Tibial artery (tissue), 4 donors: ENCODE results near the gene HRCT1.
"Not testable (repeated sequence)": the region's sequence is repeated elsewhere in the genome, so short reads cannot be mapped to it uniquely, and the experiment has no call there.

Experiments
- DNase-seq, 2 donors: peaks; one replicate each; pipeline ENCODE4 v3.0.0-alpha.2; 2019
- H3K27ac ChIP-seq, 2 donors: fragments of 200-600 bp; sonication (generic) in 1 of 2; 1 replicate in 1 of 2; 2 replicates in 1 of 2; pipeline ENCODE4 v1.5.1; 2018 to 2019; ENCODE audit warnings: mild to moderate bottlenecking in 1 of 2
- H3K27me3 ChIP-seq, 2 donors: fragments of 200-600 bp; sonication (generic) in 1 of 2; one replicate each; pipeline versions ENCODE4 v1.5.1 to v1.6.0; 2016 to 2019
- H3K36me3 ChIP-seq, 3 donors: fragments of 200-600 bp; sonication (generic) in 2 of 3; one replicate each; pipeline ENCODE4 v1.5.1; 2016 to 2019; ENCODE audit warnings: mild to moderate bottlenecking in 2 of 3
- H3K4me1 ChIP-seq, 4 donors: fragments of 200-600 bp; sonication (generic) in 2 of 4; 1 replicate in 3 of 4; 2 replicates in 1 of 4; pipeline ENCODE4 v1.5.1; 2016 to 2019
- H3K4me3 ChIP-seq, 2 donors: fragments of 200-600 bp; sonication (generic) in 1 of 2; 1 replicate in 1 of 2; 2 replicates in 1 of 2; pipeline ENCODE4 v1.5.1; 2018 to 2019; ENCODE audit warnings: mild to moderate bottlenecking in 2 of 2
- H3K9me3 ChIP-seq, 3 donors: fragments of 200-600 bp; sonication (generic) in 1 of 3; one replicate each; pipeline ENCODE4 v1.5.1; 2016 to 2019
- intact Hi-C: fragments of 100-400 bp; cut with DNase I; formaldehyde crosslinking; loops from one replicate; pipeline ENCODE4 v1.15.0; 2023; ENCODE audit warnings: low total_unique reads
- TF ChIP-seq, protein P1 (sequence below), 2 experiments: fragments of 200-600 bp in 1 of 2; fragments of 450-650 bp in 1 of 2; IDR thresholded peaks; one replicate each; pipeline ENCODE4 v1.5.1; 2017 to 2019; ENCODE audit warnings: antibody characterized with exemption in 2 of 2, mild to moderate bottlenecking in 1 of 2, moderate library complexity in 1 of 2

The HRCT1 gene

DNA sequence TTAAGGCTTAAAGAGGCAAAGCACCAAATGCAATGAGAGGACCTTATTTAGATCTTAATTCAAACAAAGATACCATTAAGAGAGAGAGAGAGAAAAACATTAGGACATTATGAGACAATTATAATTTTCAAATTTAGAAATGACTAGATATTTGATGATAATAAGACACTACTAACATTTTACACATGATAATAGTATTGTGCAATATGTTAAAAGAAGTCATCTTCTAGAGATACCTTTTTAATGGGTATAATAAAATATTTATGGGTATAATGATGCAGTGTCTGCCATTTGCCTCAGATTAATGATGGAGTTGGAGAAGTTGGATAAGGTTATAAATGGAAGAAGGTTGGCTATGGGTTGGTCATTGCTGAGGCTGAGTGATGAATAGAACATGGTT lies 24.5 kb downstream of the HRCT1 start:
- DNase-seq = no peak
- Histone ChIP-seq H3K9me3 (no peaks in the 10 kb centered on the region), H3K27me3 (no peaks in the 10 kb centered on the region), H3K36me3 (no peaks in the 10 kb centered on the region), H3K4me1 (peaks cover 0 to 22% (median 6%) of the 10 kb centered on the region in 4 donors), H3K27ac (no peak overlapping the region), H3K4me3 (no peak overlapping the region)
- intact Hi-C loops = no loop called here
- TF ChIP-seq, protein P1, sequence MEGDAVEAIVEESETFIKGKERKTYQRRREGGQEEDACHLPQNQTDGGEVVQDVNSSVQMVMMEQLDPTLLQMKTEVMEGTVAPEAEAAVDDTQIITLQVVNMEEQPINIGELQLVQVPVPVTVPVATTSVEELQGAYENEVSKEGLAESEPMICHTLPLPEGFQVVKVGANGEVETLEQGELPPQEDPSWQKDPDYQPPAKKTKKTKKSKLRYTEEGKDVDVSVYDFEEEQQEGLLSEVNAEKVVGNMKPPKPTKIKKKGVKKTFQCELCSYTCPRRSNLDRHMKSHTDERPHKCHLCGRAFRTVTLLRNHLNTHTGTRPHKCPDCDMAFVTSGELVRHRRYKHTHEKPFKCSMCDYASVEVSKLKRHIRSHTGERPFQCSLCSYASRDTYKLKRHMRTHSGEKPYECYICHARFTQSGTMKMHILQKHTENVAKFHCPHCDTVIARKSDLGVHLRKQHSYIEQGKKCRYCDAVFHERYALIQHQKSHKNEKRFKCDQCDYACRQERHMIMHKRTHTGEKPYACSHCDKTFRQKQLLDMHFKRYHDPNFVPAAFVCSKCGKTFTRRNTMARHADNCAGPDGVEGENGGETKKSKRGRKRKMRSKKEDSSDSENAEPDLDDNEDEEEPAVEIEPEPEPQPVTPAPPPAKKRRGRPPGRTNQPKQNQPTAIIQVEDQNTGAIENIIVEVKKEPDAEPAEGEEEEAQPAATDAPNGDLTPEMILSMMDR (IDR thresholded peaks at IDR 0.05) = no peak

DNA sequence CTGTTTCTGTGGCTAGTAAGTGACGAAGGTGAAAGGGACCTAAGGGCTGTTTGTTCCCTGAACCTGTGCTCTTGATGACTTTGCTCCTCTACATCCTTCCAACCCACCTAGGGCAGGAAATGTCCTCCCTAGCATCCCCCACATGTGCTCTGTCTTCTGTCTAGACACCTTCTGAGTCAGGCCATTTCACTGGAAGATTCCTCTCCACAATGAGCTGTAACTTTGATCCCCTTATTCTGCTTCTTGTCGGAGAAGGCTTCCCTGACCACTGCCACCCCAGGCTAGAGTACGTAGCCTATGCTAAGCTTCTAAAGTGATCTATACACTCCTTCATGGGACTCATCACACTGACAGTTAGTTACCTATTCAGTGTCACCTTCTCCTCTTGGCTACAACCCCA lies 25.0 kb downstream of the HRCT1 start:
- H3K27ac ChIP-seq = no peak overlapping the region

DNA sequence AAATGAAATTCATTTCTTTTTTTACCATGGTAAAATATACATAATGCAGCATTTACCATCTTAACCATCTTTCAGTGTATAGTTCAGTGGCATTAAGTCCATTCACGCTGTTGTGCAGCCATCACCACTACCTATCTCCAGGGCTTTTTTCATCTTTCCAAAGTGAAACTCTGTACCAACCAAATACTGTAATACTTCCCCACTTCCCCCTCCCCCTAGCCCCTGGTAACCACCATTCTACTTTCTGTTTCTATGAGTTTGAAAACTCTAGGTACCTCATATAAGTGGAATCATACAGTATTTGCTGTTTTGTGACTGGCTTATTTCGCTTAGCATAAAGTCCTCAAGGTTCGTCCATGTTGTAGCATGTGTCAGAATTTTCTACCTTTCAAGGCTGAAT lies 26.7 kb downstream of the HRCT1 start:
- Histone ChIP-seq H3K36me3 (no peaks in the 10 kb centered on the region), H3K4me3 (no peak overlapping the region), H3K9me3 (no peaks in the 10 kb centered on the region), H3K4me1 (peaks cover 0 to 44% (median 18%) of the 10 kb centered on the region in 4 donors), H3K27me3 (no peaks in the 10 kb centered on the region), H3K27ac (no peak overlapping the region)
- no peak for DNase-seq
- intact Hi-C loops = no loop called here
- TF ChIP-seq, protein P1 (IDR thresholded peaks at IDR 0.05) = no peak

More for the DNA sequence above, 25.0 kb downstream of the HRCT1 start:
- TF ChIP-seq, protein P1 (IDR thresholded peaks at IDR 0.05) = no peak
- intact Hi-C loops = no loop called here
- no peaks in the 10 kb centered on the region for H3K36me3 ChIP-seq
- H3K9me3 ChIP-seq = no peaks in the 10 kb centered on the region
- no peak overlapping the region for H3K4me3 ChIP-seq
- peaks cover 0 to 27% (median 8%) of the 10 kb centered on the region in 4 donors for H3K4me1 ChIP-seq
- no peak for DNase-seq
- H3K27me3 ChIP-seq = no peaks in the 10 kb centered on the region

DNA sequence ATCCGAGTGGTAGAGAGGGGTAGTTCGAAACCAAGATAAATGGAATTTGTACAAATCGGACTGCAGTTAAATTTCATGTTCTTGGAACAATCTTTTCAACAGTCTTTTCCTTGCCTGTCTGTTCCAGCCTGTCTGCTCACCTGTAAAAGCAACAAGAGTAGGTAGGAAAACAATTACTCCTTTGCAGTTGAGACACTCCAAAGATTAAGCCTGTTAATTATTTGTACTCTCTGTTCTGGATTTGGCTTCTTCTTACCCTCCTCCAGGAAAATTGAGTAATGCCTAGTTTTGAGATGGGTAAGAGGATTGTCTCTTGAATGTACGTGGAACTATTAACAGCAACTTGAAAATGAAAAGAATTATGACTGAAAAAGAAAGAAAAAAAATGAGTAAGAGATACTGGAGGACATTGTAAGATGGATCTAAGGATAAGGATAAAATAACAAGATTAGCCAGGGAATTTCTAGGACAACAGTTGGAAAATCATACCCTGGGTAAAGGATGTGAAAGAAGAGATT lies 27.6 kb downstream of the HRCT1 start:
- no peaks in the 10 kb centered on the region for H3K27me3 ChIP-seq
- peak overlapping the region; percentile 24 to 81 for H3K27ac ChIP-seq
- no peaks in the 10 kb centered on the region for H3K9me3 ChIP-seq
- H3K4me3 ChIP-seq = no peak overlapping the region
- intact Hi-C loops = no loop called here
- H3K36me3 ChIP-seq = no peaks in the 10 kb centered on the region
- no peak for DNase-seq
- TF ChIP-seq, protein P1 (IDR thresholded peaks at IDR 0.05) = no peak
- peaks cover 0 to 53% (median 26%) of the 10 kb centered on the region in 4 donors for H3K4me1 ChIP-seq

DNA sequence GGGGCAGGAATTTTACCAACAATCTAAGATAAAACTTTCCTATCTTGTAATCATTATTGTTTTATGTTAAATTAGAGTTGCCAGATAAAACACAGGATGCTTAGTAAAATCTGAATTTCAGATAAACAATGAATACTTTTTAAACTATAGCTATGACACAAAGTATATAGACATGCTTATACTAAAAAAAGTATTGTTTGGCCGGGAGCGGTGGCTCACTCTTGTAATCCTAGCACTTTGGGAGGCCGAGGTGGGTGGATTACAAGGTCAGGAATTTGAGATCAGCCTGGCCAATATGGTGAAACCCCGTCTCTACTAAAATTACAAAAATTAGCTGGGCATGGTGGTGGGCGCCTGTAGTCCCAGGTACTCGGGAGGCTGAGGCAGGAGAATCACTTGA lies 28.1 kb downstream of the HRCT1 start:
- H3K27me3 ChIP-seq, H3K36me3 ChIP-seq, DNase-seq, intact Hi-C loops, H3K4me3 ChIP-seq, H3K9me3 ChIP-seq: not testable (repeated sequence)
- Histone ChIP-seq H3K27ac (peak overlapping the region; percentile 24 to 81), H3K4me1 (peaks cover 0 to 58% (median 28%) of the 10 kb centered on the region in 4 donors)

DNA sequence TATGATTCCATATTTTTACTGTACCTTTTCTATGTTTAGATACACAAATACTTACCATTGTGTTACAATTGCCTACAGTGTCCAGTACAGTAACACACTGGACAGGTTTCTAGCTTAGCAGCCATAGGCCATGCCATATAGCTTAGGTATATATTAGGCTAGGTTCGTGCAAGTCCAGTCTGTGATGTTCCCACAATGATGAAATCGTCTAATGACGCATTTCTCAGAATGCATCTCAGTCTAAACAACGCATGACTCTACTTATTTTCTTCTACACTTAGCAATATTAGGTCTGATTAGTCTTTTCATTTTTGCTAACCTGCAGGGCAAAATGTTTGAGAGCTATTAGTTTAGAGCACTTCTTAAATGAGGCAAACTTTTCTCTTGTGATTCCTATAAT lies 29.3 kb downstream of the HRCT1 start:
- H3K27ac ChIP-seq = peak overlapping the region; percentile 66 to 81
- H3K4me1 ChIP-seq = peaks cover 0 to 65% (median 30%) of the 10 kb centered on the region in 4 donors
- intact Hi-C loops = no loop called here
- H3K4me3 ChIP-seq = no peak overlapping the region
- no peaks in the 10 kb centered on the region for H3K36me3 ChIP-seq
- DNase-seq = no peak
- no peaks in the 10 kb centered on the region for H3K9me3 ChIP-seq
- TF ChIP-seq, protein P1 (IDR thresholded peaks at IDR 0.05) = no peak
- H3K27me3 ChIP-seq = no peaks in the 10 kb centered on the region
